Activated gamma-delta T cell (primary cell): ENCODE data around the gene CMTM7.
"Not testable (repeated sequence)": the region's sequence is repeated elsewhere in the genome, so short reads cannot be mapped to it uniquely, and the experiment has no call there.

Source experiments
- DNase-seq: peaks from one replicate; lab custom pipeline; 2025; lab: John Stamatoyannopoulos, UW

CMTM7 gene

DNA sequence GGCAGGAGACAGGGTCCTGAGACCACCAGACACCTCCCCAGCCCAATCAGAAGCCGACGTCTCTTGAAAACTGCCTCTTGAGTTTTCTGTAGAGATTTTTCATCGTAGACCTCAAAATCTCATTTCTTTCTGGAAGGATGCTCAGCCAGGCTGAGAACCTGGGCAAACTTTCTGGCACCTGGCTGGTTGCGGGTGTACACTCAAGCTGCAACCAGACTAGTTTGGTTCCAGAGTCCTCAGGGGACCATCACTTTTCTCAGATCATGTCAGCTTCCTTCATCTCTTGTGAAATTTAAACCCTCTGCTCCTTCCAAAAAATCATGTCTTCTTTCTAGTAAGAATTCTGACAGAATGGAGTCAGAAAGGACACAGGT is 45.1 kb downstream of the CMTM7 start:
- DNase-seq: no peak

DNA sequence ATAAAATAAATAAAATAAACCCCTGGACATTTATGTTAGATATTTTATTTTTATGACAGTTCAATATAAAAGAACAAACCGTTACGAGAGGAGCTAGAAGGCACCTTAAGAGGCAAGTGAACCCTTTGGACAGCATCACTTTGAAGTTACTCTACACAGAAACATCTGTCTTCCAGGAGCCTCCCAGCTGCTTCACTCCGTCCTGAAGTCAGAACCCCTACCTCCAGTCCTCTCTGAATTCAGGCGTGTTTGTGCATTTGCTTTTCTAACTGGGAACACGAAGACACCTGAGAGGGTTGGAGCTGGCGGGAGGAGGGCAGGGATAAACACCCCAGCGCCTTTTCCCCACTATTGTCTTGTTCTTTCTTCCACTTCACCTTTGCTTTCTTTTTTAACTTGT is 46.2 kb downstream of the CMTM7 start:
- no peak for DNase-seq

DNA sequence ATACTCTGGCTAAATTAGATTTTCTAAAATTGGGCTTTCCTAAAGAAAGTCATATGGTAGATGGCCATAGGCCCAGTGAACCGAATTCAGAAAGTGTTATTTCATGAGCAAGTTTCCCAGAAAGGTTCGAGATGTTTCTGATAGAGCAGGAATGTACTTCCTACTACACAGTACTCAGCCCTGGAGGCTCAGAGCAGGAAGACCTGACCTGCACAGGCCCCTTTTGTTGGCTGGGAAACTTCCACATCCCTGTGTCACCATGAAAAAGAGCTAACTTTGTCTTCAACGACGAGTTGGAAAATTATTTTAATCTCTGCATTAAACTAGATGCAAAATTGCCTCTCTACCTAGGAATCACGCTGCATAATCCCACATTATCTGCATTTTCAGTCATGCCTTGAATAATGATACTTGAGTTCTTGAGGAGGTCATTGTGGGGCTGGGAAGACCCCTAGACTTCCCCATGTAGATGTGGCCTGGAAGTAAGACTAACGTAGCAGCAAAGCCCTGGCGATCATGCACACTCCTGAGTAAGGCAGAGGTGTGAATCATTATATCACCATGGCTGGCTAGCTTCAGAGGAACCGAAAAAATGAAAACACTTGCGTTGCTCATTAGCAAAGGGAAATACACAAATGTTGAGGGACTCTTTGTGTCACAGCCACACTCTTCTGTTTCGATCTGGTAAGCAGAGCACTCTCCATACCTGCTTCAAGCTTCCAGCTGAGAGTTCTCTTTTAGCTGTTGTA is 47.1 kb downstream of the CMTM7 start:
- no peak for DNase-seq

DNA sequence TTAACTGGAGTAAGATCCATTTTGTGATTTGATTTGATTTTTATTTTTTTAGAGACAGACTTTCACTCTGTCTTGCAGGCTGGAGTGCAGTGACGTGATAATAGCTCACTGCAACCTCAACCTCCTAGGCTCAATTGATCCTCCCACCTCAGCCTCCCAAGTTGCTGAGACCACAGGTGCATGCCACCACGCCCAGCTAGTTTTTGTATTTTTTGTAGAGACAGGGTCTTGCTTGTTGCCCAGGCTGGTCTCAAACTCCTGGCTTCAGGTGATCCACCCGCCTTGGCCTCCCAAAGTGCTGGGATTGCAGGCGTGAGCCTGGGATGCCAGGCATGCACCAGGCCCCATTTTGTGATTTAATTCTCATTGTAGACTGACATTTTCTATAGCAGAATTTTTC is 47.8 kb downstream of the CMTM7 start:
- not testable (repeated sequence) for DNase-seq

DNA sequence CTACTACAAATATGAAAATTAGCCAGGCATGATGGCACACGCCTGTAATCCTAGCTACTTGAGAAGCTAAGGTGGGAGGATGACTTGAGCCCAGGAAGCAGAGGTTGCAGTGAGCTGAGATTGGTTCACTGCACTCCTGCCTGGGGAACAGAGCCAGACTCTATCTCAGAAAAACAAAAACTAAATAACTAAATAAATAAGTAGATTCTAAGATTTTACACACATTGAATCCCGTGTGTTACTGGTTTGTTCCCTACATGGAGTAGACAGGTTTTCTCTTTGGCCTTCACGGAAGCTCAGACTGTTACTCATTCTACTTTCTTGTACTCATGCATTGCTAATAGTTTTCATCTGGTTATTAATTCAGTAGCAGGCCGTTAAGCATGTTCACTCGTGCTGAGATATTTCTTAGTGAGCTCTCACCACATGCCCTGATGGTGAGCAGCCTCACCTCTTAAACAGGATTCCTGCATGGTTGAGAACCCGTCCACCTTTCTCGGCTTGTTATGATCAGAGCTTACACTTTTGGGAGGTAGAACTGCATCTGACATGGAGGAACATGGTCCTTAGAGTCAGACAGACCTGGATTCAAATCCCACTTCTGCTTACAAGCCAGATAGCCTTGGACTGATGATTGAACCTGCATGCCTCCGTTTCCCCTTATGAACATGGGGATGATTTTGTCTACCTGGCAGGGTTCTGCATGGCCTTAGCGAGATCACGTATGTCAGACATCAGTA is 49.1 kb downstream of the CMTM7 start:
- no peak for DNase-seq

DNA sequence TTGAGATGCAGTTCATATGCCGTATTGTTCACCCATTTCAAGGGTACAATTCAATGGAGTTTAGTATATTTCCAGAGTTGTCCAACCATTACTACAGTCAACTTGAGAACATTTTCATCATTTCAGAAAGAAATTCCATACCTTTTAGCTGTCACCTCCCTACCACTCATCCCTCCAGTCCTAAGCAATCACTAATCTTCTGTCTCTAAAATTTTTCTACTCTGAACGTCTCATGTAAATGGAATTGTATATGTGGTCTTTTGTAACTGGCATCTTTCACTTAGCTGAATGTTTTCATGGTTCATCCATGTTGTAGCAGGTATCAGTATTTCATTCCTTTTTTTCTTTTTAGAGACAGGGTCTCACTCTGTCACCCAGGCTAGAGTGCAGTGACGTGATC is 51.1 kb downstream of the CMTM7 start:
- DNase-seq: no peak

DNA sequence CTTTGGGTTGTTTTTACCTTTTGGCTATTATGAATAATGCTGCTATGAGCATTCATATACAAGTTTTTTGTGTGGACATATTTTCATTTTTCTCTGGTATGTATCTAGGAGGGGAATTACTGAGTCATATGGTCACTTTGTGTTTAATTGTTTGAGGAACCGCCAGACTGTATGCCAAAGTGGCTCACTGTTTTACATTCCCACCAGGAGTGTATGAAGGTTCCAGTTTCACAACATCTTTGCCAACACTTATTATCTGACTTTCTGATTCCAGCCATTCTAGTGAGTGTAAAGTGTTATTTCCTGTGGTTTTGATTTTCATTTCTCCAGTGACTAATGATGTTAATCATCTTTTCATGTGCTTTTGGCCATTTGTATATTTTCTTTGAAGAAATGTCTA is 51.8 kb downstream of the CMTM7 start:
- no peak for DNase-seq

DNA sequence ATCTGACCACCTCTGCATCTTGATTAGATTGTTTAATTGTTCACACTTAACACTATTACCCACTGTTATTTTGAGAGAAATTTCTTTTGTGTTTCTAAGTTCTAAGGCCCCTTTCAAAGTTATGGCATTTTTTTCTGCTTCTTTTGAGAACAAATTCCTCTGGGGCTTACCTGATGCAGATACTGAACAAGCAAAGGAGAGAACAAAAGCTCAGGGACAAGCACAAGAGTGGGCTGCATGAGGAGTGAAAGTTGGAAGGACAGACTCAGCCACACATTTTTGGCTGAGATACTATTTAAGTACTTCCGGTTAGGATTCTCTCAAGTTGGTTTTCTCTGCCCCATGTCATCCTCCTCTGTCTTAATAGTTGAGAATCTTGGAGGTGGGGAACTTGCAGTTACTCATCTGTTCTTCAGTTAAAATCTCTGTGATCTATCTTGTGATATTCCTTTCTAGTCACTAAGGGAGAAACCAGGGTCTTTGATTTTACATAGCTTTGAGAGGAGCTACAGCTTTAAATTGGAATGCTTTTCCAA is 56.3 kb downstream of the CMTM7 start:
- no peak for DNase-seq

DNA sequence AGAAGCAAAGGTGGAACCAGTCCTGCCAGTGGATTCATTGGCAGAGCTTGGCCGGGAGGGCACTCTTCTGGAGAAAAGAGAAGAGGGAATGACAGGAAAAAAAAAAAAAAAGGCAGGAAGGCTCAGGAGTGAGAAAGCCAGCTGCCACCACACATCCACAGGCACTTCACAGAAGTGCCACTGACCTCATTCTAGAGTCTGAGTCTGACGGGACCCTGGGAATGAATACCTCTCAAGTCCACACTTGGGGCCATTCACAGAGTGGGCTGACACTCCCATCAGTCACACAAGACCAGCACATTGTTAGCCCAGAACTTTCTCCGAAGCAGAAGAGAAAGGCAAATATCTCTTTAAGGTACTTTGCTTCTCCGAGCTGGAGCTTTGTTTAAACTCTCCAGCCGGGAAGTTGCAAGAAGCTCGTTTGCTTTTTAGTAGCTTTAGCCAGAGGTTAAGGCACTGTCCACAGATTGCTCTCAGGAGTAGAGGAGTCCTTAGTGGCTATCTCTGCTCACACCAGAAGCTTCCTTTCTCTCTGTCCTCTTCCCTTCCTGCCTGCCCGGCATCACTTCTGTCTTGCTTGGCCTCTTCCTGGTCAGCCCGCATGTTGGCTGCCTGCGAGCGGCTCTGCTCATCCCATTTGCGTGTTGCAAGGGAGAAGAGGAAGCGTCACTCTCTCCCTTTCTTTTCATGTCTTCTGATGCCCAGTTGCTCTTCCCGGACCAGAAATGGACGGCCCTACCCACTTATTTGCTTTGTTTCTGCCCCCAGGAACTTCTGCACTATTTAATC is 57.2 kb downstream of the CMTM7 start:
- DNase-seq: no peak

DNA sequence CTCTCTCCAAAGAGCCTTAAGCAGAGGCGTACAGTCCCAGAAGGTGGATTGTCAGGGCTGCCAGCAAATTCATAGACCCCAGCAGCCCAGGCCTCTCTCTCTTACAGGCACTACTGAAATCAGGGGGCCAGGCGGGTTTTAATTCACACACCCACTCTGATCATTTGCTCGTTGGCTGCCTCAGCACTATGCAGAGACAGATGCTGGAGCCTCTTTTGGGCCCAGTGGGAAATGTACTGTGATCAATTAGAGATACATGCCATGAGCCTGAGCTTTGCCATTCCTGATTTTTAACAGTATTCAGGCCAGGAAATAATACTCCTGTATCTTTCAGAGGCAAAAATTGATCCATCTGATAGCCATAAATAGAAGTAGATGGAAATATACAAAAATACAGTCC is 58.0 kb downstream of the CMTM7 start:
- DNase-seq: no peak

DNA sequence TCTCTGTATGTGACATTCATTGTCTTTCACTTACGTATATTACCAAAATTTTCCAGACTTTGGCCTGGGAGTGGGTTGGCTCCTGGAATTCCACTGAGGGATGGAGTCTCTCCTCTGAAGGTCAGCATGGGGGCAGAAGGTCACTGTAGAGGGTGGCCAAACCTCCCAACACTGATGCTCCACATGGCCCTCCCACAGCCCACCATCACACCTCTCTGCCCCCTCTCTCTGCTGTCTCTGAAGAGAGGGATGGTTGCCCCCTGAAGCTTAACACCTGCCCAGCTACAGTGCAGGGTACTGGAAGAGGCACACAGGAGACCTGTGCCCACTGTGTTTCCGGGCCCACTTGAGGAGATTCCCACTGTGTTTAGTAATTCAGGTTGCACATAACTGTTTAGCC is 58.8 kb downstream of the CMTM7 start:
- DNase-seq: no peak

DNA sequence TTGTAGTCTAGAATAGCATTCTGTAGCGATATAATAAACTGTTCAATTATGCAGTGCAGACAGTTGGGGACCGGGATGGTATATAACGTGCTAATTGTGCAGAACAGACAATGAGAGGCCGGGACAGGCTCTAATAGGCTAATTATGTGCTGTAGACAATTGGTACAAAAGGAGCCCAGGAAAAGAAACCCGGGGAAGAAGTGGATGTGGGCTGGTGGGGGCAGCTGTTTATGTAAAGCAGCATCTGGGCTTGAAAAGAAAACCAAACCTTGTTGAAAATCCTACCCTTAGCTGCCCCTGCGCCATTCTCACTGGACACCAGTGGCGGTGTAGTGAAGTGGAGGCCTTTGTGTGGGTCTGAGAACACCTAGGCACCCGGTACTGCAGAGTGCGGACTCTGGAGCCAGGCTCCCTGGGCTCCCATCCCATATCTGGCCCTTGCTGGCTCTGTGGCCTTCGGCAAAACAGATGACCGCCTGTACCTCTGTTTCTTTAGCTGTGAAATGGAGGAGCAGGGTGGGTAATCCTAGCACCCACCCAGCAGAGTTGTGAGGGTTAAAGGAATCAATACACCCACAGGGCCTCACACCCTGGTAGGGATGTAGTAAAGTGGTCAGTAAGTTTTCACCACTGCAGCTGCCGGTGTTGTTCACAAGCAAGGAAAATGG is 59.5 kb downstream of the CMTM7 start:
- DNase-seq: no peak

DNA sequence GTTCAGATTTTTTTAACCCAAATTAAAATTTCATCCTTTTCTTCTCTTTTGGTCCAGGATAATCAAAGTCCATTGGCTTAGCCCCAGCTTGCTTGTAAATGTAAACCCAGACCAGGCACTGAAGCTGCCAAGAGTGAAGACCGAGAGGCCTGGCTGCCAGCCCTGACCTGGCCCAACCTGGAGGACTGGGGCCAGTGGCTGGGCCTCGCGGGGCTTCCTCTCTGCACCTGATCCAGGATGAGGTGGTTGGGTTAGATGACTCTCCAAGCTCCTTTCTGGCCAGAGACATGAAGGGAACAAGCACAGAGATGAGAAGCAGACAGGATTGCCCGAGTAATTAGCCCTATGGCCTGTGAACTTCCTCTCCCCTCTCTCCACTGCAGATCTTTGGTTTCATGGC is 60.4 kb downstream of the CMTM7 start:
- no peak for DNase-seq

DNA sequence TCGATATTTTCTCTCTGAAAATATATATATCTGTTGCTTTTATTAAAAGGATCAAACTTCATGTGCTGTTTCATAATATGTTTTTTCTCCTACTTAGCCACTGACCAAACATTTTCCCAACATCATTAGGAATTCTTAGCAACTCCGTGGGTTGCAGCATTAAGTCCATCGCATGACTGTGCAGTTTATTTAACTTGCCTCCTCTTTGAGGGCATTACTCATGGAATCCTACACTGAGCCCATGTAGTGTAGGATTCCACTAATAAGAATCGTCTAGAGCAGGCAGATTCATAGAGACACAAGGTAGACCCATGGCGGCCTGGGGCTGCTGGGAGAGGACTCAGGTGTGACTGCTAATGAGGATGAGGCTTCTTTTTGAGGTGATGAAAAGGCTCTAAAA is 61.7 kb downstream of the CMTM7 start:
- no peak for DNase-seq

DNA sequence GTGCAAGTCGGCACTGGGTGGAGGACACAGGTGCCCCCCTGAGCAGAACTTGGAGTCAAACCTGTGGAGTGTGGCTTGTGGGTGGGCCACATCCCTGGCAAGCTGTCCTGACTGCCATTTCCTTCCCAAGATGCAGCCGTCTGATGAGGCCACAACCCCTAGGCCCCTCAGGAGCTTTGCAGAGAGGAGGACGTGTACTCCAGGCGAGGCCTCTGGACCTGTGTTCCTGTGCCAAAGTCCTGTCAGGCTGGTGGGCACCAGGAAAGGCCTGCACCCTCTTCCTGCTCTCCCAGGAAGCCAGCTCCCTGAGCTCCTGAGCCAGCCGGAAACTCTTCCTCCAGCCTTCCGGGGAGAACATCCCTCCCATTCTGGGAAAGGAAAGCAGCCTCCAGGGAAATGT is 62.5 kb downstream of the CMTM7 start:
- no peak for DNase-seq

DNA sequence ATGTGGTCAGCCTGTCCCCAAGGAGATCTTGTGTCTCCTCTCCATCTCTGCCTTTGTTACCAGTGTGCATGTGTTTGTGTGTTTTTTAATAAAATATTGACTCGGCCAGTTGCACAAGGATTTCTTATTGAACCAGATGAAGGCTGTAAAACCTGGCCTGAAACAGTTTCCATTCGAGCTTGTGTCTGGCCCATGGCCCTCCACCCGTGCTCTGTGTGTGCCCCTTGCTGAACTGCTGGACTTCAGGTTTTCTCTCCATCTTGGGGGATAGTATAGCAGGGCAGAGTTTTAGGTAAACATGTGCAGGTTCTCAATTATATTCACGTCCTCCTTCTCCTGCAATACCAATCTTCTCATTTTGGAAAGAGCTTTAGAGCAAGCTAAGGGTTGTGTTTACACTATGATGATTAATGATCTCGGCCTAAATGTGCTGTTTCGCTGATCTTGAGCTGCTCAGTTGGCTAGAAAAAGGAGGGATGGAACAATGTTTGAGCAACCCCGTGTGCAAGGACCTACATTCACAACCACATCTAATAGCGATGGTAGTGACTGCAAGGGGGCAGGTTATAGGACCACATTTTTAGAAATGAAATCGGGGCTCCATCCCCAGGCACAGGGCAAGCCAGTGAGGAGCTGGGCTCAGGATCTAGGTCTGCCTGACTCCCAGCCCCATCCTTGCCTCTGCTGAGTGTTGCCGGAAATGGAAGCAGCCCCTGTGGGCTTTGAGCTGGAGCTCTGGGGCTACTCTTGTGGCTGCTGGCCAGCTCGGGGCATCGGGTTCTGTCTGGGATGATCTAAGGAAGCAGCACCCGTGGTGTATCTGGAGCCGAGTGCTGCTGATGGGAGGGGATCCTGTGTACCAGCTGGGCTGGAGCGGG is 63.3 kb downstream of the CMTM7 start:
- DNase-seq: no peak

DNA sequence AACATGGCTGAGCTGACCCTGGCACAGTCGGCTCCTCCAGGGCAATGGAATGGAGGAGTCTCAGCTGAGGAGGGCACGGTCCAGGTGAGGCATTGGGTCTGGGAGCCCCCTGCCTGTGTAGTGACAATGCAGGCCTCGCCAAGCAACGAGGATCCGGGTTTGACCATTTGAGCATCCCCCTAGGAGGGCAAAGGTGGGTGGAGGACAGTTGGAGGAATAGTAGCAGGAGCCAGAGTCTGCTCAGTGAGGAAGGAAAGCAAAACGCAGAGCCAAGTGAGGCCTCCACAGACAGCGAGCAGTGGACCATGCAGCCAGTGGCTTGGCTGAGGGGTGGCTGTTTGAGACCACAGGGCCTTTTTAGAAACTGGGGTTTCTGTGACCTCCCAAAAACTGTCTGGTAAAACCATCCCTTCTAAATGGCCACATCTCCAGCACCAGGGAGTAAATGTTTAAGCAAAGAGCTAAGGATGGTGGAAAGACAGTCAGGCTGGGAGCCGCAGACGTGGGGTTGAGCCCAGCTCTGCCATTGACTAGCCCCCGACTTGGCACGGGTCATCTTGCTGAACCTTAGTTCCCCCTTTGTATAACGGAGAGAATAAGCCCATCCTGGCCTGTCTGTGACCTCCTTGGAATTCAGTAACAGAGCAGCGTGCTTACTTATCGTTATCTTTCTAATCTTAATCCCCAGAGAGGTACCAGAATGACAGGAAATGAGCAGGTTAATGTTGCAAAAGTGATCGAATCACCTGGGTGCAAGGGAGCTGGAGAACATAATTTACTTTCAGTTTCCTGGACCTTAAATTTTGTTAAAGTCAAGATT is 64.2 kb downstream of the CMTM7 start:
- DNase-seq: no peak

DNA sequence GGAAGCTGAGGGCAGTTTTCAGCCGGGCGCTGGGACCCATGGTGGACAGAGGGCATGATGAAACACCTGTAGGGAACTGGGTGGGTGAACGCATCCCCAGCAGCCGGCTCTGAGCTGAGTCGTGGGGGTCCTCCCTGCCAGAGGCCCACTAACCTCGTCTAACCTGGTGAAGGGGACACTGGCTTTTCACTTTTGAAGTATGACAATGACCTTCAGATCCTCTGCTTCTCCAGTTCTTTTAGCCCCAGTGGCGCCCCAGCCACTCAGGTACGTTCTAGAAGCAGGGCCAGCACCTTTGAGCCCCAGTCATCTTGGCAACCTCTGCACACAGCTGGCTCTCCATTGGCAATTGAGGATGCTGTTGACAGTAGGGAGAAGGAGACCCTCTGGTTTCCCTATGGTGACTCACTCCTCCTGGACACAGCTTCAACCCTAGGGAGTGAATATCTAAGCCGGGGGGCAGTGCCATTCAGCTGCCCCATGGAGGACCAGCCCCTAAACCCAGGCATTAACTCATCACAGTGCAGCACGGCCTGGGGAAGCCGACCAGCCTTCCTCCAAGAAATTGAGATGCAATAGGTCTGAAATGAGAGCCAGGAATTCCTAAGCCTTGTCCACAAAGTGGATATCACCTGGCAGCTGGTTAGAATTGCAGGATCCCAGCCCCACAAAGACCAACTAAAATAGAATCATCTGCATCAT is 64.9 kb downstream of the CMTM7 start:
- DNase-seq: no peak

DNA sequence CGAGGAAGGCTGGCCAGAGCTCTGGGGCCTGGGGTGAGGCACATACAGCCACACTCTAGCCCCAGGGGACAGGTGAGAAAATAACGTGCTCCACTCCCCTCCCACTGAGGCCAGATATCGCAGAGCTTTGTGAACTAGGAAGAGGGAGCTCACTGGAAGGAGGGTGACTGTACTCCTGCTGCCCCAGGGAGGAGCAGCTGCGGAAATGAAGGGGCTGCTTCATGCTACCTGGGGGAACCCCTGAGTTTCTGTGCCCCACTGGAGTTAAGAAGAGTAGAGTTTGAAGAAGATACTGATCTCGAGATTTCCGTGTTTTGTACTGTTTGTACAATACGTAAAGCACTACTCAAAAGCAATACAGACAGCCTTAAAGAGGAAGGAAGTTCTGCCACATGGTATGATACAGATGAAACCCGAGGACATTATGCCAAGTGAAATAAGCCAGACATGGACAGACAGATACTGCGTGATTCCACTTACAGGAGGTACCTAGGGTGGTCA is 66.4 kb downstream of the CMTM7 start:
- DNase-seq: no peak
